DOHH2 (cell line): ENCODE results near the gene TSPAN33.

Source experiments
- H3F3A ChIP-seq: fragments of 200-600 bp; sonication (generic), shearing (Covaris generic); 2 replicates; pipeline ENCODE4 v1.6.0; 2016; ENCODE audit warnings: antibody characterized with exemption, mild to moderate bottlenecking; ENCODE audit not compliant: control insufficient read depth, insufficient read depth
- H3K27ac ChIP-seq: fragments of 200-600 bp; sonication (generic); 2 replicates; pipeline ENCODE4 v1.5.1; 2014; ENCODE audit warnings: low read depth, mild to moderate bottlenecking, low read length, moderate library complexity
- H3K27me3 ChIP-seq: fragments of 200-600 bp; sonication (generic); 2 replicates; pipeline ENCODE4 v1.6.1; 2014; ENCODE audit warnings: mild to moderate bottlenecking, low read length, mixed read lengths; ENCODE audit not compliant: control insufficient read depth
- H3K36me3 ChIP-seq: fragments of 200-600 bp; sonication (generic); 2 replicates; pipeline ENCODE4 v1.6.1; 2014; ENCODE audit warnings: mild to moderate bottlenecking, low read length, moderate library complexity, mixed read lengths; ENCODE audit not compliant: control insufficient read depth
- H3K4me1 ChIP-seq: fragments of 200-600 bp; sonication (generic); 2 replicates; pipeline ENCODE4 v1.6.1; 2014; ENCODE audit warnings: mild to moderate bottlenecking, low read length, mixed read lengths; ENCODE audit not compliant: control insufficient read depth
- H3K4me2 ChIP-seq: fragments of 200-600 bp; sonication (generic); 2 replicates; pipeline ENCODE4 v1.6.0; 2014; ENCODE audit warnings: mild to moderate bottlenecking, low read length, moderate library complexity
- H3K4me3 ChIP-seq: fragments of 200-600 bp; sonication (generic); 2 replicates; pipeline ENCODE4 v1.5.1; 2014; ENCODE audit warnings: mild to moderate bottlenecking, low read length, mixed read lengths
- H3K79me2 ChIP-seq: fragments of 200-600 bp; sonication (generic); 2 replicates; pipeline ENCODE4 v1.6.1; 2014; ENCODE audit warnings: mild to moderate bottlenecking, low read length, mixed read lengths; ENCODE audit not compliant: control insufficient read depth
- H3K9me2 ChIP-seq: fragments of 200-600 bp; sonication (generic); replicated peaks from 2 replicates; pipeline ENCODE4 v1.6.1; 2014; ENCODE audit warnings: mild to moderate bottlenecking, low read length, mixed read lengths; ENCODE audit not compliant: control insufficient read depth
- H3K9me3 ChIP-seq: fragments of 200-600 bp; sonication (generic); 2 replicates; pipeline ENCODE4 v1.6.1; 2014; ENCODE audit warnings: antibody characterized with exemption, low read length, mixed read lengths; ENCODE audit not compliant: control insufficient read depth, insufficient read depth
- H4K20me1 ChIP-seq: fragments of 200-600 bp; sonication (generic); 2 replicates; pipeline ENCODE4 v1.6.0; 2014; ENCODE audit warnings: low read depth, mild to moderate bottlenecking, antibody characterized with exemption, low read length, moderate library complexity; ENCODE audit not compliant: control insufficient read depth, insufficient read depth
- EZH2phosphoT487 ChIP-seq: fragments of 200-600 bp; sonication (generic); IDR thresholded peaks from 2 replicates; pipeline ENCODE4 v1.6.1; 2017; ENCODE audit warnings: borderline replicate concordance, mild to moderate bottlenecking, antibody characterized with exemption, low read length, moderate library complexity, mixed read lengths
- TF ChIP-seq, protein P1 (sequence below): fragments of 200-600 bp; sonication (generic); IDR thresholded peaks from one replicate; pipeline ENCODE4 v1.5.1; 2014; ENCODE audit warnings: antibody characterized with exemption, mild to moderate bottlenecking, low read depth, low read length; ENCODE audit not compliant: poor library complexity, severe bottlenecking

Gene TSPAN33

DNA sequence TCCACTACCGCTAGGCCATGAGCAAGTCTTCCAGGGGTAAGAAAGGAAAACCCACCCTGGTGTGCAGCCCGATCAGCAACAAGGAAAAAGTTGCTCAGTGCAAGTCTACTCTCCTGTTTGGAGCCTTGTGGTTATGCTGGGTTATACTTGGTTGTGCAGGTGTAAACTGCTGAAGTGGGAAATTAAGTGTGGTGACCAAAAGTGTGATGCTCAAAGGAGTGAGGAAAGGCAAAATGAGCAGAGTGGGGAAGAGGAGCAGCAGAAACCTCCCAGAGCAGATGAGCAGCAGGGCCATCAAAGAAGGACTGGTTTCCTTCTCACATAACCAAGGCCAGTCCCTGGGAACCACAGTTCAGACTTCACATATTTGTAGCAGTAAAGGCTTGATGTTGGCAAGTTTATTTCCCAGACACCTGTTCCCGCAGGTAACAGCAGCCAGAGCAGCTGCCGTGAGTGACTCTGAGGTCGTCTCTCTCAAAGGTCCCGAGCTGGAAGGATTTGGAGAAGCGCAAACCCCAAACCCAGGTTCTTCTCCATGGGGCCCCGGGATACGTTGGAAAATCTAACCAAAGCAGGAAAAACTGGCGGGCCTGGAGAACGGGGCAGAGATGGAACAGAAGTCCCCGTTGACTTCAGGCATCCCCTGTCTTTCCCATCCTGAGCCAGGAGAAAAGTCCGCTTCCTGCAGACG lies 43.3 kb downstream of the TSPAN33 start:
- no peak for TF ChIP-seq EZH2phosphoT487
- TF ChIP-seq, protein P1, sequence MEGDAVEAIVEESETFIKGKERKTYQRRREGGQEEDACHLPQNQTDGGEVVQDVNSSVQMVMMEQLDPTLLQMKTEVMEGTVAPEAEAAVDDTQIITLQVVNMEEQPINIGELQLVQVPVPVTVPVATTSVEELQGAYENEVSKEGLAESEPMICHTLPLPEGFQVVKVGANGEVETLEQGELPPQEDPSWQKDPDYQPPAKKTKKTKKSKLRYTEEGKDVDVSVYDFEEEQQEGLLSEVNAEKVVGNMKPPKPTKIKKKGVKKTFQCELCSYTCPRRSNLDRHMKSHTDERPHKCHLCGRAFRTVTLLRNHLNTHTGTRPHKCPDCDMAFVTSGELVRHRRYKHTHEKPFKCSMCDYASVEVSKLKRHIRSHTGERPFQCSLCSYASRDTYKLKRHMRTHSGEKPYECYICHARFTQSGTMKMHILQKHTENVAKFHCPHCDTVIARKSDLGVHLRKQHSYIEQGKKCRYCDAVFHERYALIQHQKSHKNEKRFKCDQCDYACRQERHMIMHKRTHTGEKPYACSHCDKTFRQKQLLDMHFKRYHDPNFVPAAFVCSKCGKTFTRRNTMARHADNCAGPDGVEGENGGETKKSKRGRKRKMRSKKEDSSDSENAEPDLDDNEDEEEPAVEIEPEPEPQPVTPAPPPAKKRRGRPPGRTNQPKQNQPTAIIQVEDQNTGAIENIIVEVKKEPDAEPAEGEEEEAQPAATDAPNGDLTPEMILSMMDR = no peak
- peaks cover 27% of the 10 kb centered on the region for H3K27me3 ChIP-seq
- H3K4me1 ChIP-seq = peaks cover 44% of the 10 kb centered on the region
- H3K4me3 ChIP-seq = peak overlapping the region; percentile 76
- no peak overlapping the region for H3K27ac ChIP-seq
- H3F3A ChIP-seq = peaks cover 12% of the 10 kb centered on the region
- no peaks in the 10 kb centered on the region for H4K20me1 ChIP-seq
- H3K79me2 ChIP-seq = peaks cover 5% of the 10 kb centered on the region
- peak overlapping the region; percentile 89 for H3K4me2 ChIP-seq
- no peaks in the 10 kb centered on the region for H3K36me3 ChIP-seq
- no peaks in the 10 kb centered on the region for H3K9me2 ChIP-seq
- H3K9me3 ChIP-seq = no peaks in the 10 kb centered on the region

DNA sequence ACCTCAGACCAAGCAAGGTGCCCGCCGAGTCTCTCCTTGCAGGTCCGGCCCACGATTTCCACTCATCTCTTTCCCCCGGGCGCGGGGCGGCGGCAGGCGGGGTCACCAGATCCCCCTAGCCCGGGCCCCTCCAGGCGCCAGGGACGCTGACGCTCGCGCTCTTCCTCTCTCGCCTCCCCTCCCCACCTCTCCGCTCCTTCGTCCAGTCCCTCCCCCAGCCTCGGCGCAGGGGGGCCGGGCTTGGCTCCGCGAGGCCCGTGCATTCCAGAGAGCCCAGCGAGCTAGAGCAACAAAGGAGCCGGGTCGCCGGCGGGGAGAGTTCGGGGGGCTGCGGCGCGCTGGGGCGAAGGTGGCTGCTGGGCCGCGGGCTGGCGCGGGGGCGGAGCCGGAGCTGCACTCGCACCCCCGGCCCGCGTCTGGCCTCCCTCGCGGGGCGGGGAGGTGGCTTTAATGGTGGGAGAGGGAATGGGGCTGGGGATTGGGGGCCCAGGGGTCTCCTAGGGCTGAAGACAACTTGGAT lies 43.9 kb downstream of the TSPAN33 start, which contains the start of gene SMO:
TSS of gene SMO (plus strand) at position 262 of the 520 bp plus-strand sequence. CDS start 519 bp downstream, outside the sequence.
- H3F3A ChIP-seq = peaks cover 12% of the 10 kb centered on the region
- no peaks in the 10 kb centered on the region for H4K20me1 ChIP-seq
- H3K36me3 ChIP-seq = no peaks in the 10 kb centered on the region
- TF ChIP-seq, protein P1 = no peak
- TF ChIP-seq EZH2phosphoT487 = peak; percentile 13; the same call in 1 of the 2 replicates
- H3K27ac ChIP-seq = no peak within 1 kb of the TSS
- peaks cover 44% of the 10 kb centered on the region for H3K4me1 ChIP-seq
- no peaks in the 10 kb centered on the region for H3K9me3 ChIP-seq
- peak within 1 kb of the TSS; percentile 89 for H3K4me2 ChIP-seq
- H3K4me3 ChIP-seq = peak within 1 kb of the TSS; percentile 76
- H3K9me2 ChIP-seq = no peaks in the 10 kb centered on the region
- H3K27me3 ChIP-seq = peaks cover 27% of the 10 kb centered on the region
- H3K79me2 ChIP-seq = peaks cover 5% of the 10 kb centered on the region

DNA sequence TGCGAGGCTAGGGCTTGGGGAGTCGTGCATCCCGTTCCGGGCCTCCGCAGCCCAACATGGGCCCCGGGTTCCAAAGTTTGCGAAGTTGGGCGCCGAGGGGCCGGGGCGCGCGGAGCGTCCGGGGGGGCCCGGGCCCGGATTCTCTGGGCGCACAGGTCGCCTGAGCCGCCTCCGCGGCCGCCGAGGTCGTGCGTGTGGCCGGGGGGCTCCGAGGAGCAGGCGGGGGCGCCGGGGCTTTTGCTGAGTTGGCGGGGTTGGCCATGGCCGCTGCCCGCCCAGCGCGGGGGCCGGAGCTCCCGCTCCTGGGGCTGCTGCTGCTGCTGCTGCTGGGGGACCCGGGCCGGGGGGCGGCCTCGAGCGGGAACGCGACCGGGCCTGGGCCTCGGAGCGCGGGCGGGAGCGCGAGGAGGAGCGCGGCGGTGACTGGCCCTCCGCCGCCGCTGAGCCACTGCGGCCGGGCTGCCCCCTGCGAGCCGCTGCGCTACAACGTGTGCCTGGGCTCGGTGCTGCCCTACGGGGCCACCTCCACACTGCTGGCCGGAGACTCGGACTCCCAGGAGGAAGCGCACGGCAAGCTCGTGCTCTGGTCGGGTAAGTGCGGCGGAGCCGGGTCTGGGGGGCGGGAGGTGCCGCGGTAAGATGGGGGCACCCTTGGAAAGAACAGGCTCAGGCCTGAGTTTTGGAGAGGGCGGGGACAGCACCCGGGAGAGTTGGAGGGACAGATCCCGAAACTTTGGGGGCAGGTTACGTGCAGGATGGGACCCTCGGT lies 44.6 kb downstream of the TSPAN33 start:
- peaks cover 27% of the 10 kb centered on the region for H3K27me3 ChIP-seq
- no peaks in the 10 kb centered on the region for H3K9me3 ChIP-seq
- H3K79me2 ChIP-seq = peaks cover 5% of the 10 kb centered on the region
- peak overlapping the region; percentile 76 for H3K4me3 ChIP-seq
- peak overlapping the region; percentile 89 for H3K4me2 ChIP-seq
- H3F3A ChIP-seq = peaks cover 12% of the 10 kb centered on the region
- peaks cover 44% of the 10 kb centered on the region for H3K4me1 ChIP-seq
- H4K20me1 ChIP-seq = no peaks in the 10 kb centered on the region
- H3K36me3 ChIP-seq = no peaks in the 10 kb centered on the region
- no peaks in the 10 kb centered on the region for H3K9me2 ChIP-seq
- TF ChIP-seq, protein P1 = no peak
- 0 out of 2 replicates have a peak, but pooled peaks have one; percentile 86 for TF ChIP-seq EZH2phosphoT487
- no peak overlapping the region for H3K27ac ChIP-seq
